ENCODE data around the gene TOP1.

The TOP1 gene

DNA sequence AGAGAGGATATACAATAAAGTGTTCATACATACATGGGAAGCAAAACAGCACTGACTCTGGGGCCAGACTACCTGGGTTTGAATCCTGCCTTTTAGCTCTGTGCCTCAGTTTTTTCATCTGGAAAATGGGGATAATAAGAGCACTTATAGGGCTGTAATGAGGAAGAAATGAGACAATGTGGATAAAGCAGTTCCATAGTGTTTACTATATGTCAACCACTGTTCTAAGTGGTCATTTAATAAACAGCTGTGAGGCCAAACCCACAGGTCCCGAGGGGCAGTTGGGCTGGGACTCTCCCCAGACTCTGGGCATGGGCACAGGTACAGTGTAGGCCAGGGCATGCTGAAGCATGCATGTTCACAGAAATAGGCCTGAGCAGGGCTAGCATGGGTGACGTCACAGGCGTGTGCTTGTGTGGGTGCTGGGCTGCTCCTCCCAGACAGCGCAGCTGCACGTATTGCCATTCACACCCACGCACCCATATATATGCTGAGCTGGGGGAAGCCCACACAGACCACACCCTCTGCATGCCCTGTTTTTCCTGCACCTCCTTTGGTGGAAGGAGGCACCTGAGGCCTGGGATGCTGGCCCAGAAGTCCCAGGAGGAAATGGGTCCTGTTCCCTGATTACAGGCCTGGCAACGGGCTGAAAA lies 105.2 kb downstream of the TOP1 start:
- no peak for DNase-seq

- no peak for DNase-seq
Observed at GRCh38 chr20:41134362-41135186, 106.0 kb downstream of the TOP1 start.

DNA sequence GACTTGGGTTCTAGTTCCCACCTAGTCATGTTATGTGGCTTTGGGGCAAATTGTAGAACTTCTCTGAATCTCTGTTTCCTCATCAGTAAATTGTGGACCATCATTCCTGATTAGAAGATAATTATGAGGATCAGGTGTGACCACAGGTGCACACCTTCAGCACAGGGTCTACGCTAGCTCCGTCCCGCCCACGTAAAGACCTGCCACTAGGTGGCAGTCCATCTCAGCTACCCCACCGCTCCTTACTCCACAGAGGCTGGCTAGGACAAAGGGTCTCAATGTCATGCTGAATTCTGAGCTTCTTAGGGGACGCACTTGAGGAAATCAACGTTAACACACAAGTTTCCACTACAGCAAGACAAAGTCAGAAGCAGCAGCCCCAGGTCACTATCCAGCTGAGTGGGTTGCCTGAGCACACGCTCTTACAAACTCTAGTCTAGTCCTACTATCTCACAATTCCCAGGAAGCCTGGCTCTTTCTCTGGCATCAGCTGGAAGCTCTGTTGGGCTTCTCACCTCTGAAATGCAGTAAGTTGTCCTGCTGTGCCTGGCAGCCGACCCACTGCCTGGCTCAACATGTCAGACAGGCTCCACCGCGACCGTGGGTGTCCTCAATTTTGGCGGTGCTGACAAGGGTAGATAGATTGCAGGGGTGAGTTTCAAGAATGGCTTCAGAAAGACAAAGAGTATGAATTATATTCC lies 106.7 kb downstream of the TOP1 start:
- DNase-seq = no peak

DNA sequence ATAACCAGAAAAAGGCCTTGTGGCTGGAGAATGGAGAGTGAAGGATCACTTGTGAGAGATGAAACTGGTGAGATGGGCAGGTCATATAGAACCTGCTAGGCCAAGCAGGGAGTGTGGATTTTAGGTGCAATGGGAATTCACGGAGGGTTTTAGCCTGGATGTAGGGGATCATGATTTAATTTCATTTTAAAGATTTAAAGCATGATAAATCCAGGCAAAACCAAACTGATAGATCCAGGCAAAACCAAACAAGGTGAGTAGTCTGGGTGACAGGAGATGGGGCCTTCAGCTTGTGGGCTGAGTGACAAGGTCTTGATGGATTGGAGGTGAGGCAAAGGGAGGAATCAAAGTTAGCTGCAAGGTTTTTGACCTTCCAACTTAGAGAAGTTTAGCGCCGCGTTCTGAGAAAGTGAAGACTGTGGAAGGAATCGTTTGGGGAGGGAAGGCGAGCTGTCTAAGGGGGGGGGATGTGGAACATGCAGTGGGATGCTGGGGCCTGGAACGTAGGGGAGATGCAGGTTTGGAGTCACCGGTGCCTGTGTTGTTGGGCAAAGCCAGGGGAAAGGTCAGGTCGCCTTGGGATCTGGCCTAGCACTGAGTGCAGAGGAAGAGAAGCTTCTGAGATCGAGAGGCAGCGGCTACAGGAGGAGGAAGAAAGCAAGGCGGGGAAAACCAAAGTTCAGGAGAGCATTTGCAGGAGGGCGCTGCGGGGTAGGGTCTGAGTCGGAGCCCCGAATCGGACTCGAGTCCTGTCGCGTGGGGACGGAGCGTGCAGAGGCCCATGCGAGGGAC lies 107.5 kb downstream of the TOP1 start:
- no peak for DNase-seq

GRCh38 chr20:41136680-41137613 lies 108.3 kb downstream of the TOP1 start, which contains the start of gene PLCG1:
Gene PLCG1, plus strand, starts transcription at chr20:41137543. Its CDS starts 99 bp downstream, at chr20:41137642.
- DNase-seq = no peak

DNA sequence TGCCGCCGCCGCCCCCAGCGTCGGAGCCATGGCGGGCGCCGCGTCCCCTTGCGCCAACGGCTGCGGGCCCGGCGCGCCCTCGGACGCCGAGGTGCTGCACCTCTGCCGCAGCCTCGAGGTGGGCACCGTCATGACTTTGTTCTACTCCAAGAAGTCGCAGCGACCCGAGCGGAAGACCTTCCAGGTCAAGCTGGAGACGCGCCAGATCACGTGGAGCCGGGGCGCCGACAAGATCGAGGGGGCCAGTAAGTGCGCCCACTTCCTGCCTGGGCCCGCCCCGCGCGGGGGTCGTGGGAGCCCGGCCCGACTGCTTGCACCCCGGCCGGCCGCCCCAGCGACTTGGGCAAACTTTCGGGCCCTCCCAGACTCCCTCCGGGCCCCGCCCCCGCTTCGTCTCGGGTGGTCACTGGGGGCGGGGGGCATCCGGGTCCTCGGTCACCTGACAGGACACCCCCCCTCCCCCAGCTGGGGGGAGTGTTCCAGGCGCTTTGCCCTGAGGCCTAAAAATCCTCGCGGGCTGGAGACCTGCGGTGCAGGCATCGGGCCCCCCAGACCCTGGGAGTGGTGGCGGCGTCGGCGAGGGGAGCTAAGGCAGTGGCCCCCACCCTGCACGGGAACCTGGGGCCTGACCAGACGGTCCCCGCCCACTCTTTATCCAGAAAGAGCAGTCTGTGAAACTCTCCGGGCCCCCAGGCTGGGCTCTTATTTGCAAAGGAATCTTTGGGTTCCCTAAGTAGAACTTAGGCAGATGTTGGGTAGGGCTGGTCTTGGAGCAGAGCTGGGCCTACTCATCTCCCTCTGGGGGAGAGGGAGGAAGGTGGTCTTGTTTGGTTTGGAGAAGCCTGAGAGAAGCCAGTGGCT lies 109.2 kb downstream of the TOP1 start:
- DNase-seq = peak; percentile 5

- DNase-seq = no peak
Observed at GRCh38 chr20:41138475-41139226, 110.0 kb downstream of the TOP1 start.

GRCh38 chr20:41139227-41140093 lies 110.8 kb downstream of the TOP1 start:
- DNase-seq = no peak

- no peak for DNase-seq
Observed at GRCh38 chr20:41140226-41141133, 111.9 kb downstream of the TOP1 start.

DNA sequence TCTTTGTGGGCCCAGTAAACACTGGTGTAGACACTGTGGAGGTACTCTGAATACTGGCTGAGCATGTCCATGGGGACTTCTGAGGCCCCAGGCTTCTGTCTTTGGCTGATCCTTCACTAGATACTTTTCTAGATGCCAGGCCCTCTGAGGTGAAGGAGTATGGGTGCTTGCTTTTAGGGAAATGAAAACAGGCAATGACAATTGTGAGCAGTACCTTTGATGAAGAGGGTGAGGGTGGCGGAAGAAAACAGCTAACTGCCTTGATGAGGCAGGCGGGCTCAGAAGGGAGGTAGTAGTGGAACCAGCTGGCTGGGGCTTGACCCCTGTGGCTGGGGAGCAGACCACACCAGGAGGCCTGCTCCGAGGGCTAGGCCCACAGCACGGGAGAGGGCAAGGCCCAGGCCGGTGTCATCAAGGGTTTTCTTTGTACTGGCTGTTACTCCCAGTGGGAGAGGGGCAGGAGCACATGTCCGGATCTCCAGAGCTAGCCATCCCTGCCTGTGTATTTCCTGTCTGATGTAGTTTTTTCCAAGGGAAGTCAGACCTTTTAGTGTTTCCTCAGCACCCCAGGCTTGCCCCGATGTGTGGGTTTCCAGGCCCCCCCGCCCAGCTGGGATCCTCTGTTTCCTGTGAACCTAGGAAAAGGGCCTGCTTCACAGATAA lies 112.7 kb downstream of the TOP1 start:
- DNase-seq = no peak

- no peak for DNase-seq
Observed at GRCh38 chr20:41142245-41142644, 113.6 kb downstream of the TOP1 start.

GRCh38 chr20:41142919-41143318 lies 114.3 kb downstream of the TOP1 start:
- DNase-seq = no peak

DNA sequence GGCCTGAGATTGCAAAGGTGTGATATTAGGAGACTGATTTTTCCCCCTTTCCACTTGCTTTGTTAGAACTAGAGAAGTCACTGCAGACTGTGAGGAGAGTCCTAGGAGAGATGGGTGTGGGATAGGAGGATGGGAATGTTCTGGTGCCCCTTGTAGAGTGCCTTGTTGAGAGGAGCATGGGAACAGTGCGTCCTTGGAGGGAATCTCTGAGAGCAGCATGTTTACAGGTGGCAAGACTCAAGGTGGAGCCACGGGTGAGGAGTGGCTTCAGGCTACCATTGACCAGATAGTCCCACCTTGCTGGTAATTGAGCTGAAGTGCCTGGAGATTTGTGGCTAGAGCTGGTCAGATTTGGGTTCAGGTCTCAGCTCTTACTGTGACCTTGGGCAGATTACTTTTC lies 114.7 kb downstream of the TOP1 start:
- DNase-seq = no peak

GRCh38 chr20:41145317-41145716 lies 116.7 kb downstream of the TOP1 start:
- no peak for DNase-seq

DNA sequence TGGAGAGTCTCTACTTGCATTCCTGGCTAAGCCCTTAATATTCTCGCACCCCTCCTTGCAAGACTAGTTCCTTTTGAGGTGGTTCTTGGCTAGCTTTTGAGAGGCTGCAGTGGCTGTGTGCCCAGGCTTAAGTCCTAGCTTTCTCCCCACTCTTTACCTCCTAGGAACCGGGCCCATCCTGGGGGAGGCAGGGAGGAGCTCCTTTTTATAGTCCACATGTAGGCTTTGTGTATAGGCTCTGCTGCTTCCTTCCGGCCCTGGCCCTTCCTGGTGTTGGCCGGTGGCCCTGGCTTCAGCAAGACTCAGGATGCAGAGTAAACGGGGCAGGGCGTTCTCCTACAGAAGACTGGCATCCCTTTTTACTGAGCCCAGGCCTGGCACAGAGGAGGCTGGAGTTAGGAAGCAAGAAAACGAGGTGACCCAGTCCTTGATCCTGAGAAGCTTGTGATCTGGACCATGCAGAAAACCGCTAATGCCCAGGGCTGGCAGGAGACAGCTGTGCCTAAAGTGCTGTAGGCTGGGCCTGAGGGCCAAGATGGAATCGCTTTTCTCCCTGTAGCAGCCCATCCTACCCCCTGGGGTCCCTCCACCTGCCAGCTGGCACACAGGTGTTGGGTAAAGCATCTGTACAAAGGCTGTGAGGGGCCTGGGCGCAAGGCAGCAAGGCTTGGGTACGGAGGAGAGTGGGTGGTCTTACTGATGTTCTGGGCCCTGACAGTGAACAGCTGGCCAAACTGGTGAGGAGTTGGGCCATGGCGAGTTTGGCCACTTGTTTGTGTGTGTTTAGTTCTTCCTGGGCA lies 117.4 kb downstream of the TOP1 start:
- DNase-seq = no peak

GRCh38 chr20:41147767-41148191 lies 119.2 kb downstream of the TOP1 start:
- no peak for DNase-seq

Data from DMS79 (cell line).